Skeletal muscle tissue (tissue), 4 donors: ENCODE results near the gene BLMH. TPM values are rescaled to one million over a fixed set of nuclear protein-coding genes. Genes with fewer than 3 reads are reported as not detected.

Experiments used
- H3K27ac ChIP-seq: one replicate; pipeline ENCODE4 v1.7.0; 2013; ENCODE audit warnings: mild to moderate bottlenecking, low read depth, low read length, inconsistent platforms
- H3K27me3 ChIP-seq, 3 donors: one replicate each; pipeline ENCODE4 v1.7.0; 2013; ENCODE audit warnings: low read length in 3 of 3; ENCODE audit not compliant: control insufficient read depth in 3 of 3, insufficient read depth in 3 of 3
- H3K36me3 ChIP-seq, 3 donors: one replicate each; pipeline ENCODE4 v1.7.0; 2013; ENCODE audit warnings: low read length in 3 of 3; ENCODE audit not compliant: control insufficient read depth in 3 of 3, insufficient read depth in 3 of 3
- H3K4me1 ChIP-seq, 3 donors: one replicate each; pipeline ENCODE4 v1.7.0; 2013; ENCODE audit warnings: low read length in 3 of 3, mild to moderate bottlenecking in 3 of 3; ENCODE audit not compliant: control insufficient read depth in 3 of 3, insufficient read depth in 3 of 3
- H3K4me3 ChIP-seq, 3 donors: one replicate each; pipeline ENCODE4 v1.7.0; 2013; ENCODE audit warnings: low read length in 3 of 3
- H3K9ac ChIP-seq, 3 donors: one replicate each; pipeline ENCODE4 v1.7.0; 2013; ENCODE audit warnings: low read length in 3 of 3, mild to moderate bottlenecking in 3 of 3, moderate library complexity in 2 of 3, low read depth in 1 of 3
- H3K9me3 ChIP-seq, 3 donors: one replicate each; pipeline ENCODE4 v1.7.0; 2013; ENCODE audit warnings: low read length in 3 of 3; ENCODE audit not compliant: control insufficient read depth in 3 of 3
- total RNA-seq: library from RNA; depleted of rRNA; stranded (reverse); fragments of >200 nt; gene quantifications from one replicate; pipeline ENCODE4 v1.2.3, GENCODE V29; 2014
- donor health status: Osteomylitis.

The BLMH gene
- total RNA-seq, 1 donor from 2014 or later = 37.1 TPM

- H3K27ac ChIP-seq = no peak overlapping the region
- no peaks in the 10 kb centered on the region for H3K4me1 ChIP-seq
- H3K27me3 ChIP-seq = peaks cover 0 to 6% (median 5%) of the 10 kb centered on the region in 3 donors
- no peaks in the 10 kb centered on the region for H3K36me3 ChIP-seq
- H3K4me3 ChIP-seq = no peak overlapping the region
- H3K9ac ChIP-seq = no peak overlapping the region
- no peaks in the 10 kb centered on the region for H3K9me3 ChIP-seq
These were observed 35.1 kb upstream of the BLMH start for GRCh38 chr17:30326809-30327208.

- peaks cover 0 to 6% (median 0%) of the 10 kb centered on the region in 3 donors for H3K27me3 ChIP-seq
- no peak overlapping the region for H3K4me3 ChIP-seq
- no peak overlapping the region for H3K9ac ChIP-seq
- H3K9me3 ChIP-seq = no peaks in the 10 kb centered on the region
- H3K4me1 ChIP-seq = no peaks in the 10 kb centered on the region
- no peaks in the 10 kb centered on the region for H3K36me3 ChIP-seq
- no peak overlapping the region for H3K27ac ChIP-seq
These were observed 33.0 kb upstream of the BLMH start for GRCh38 chr17:30324723-30325122.

- no peak overlapping the region for H3K27ac ChIP-seq
- H3K9me3 ChIP-seq = no peaks in the 10 kb centered on the region
- H3K36me3 ChIP-seq = no peaks in the 10 kb centered on the region
- peaks cover 0 to under 1% (median 0%) of the 10 kb centered on the region in 3 donors for H3K27me3 ChIP-seq
- H3K4me3 ChIP-seq = no peak overlapping the region
- no peaks in the 10 kb centered on the region for H3K4me1 ChIP-seq
- no peak overlapping the region for H3K9ac ChIP-seq
These were observed 32.2 kb upstream of the BLMH start for GRCh38 chr17:30323895-30324319.

GRCh38 chr17:30323262-30323894 is 31.6 kb upstream of the BLMH start:
- no peak overlapping the region for H3K27ac ChIP-seq
- no peaks in the 10 kb centered on the region for H3K36me3 ChIP-seq
- no peaks in the 10 kb centered on the region for H3K9me3 ChIP-seq
- H3K27me3 ChIP-seq = no peaks in the 10 kb centered on the region
- H3K9ac ChIP-seq = no peak overlapping the region
- no peak overlapping the region for H3K4me3 ChIP-seq
- H3K4me1 ChIP-seq = no peaks in the 10 kb centered on the region

GRCh38 chr17:30321314-30321713 is 29.6 kb upstream of the BLMH start:
- H3K27me3 ChIP-seq = no peaks in the 10 kb centered on the region
- no peaks in the 10 kb centered on the region for H3K4me1 ChIP-seq
- no peak overlapping the region for H3K9ac ChIP-seq
- no peak overlapping the region for H3K4me3 ChIP-seq
- H3K9me3 ChIP-seq = no peaks in the 10 kb centered on the region
- H3K27ac ChIP-seq = no peak overlapping the region
- H3K36me3 ChIP-seq = no peaks in the 10 kb centered on the region

GRCh38 chr17:30318155-30318554 is 26.4 kb upstream of the BLMH start:
- Histone ChIP-seq H3K9ac (no peak overlapping the region), H3K36me3 (no peaks in the 10 kb centered on the region), H3K4me3 (no peak overlapping the region), H3K27ac (no peak overlapping the region), H3K9me3 (no peaks in the 10 kb centered on the region), H3K4me1 (no peaks in the 10 kb centered on the region), H3K27me3 (peaks cover 0 to 2% (median 0%) of the 10 kb centered on the region in 3 donors)

- Histone ChIP-seq H3K27ac (no peak overlapping the region), H3K27me3 (peaks cover 0 to 2% (median 0%) of the 10 kb centered on the region in 3 donors), H3K4me1 (no peaks in the 10 kb centered on the region), H3K36me3 (no peaks in the 10 kb centered on the region), H3K9ac (no peak overlapping the region), H3K9me3 (no peaks in the 10 kb centered on the region), H3K4me3 (no peak overlapping the region)
These were observed 25.0 kb upstream of the BLMH start for GRCh38 chr17:30316736-30317135.

- no peak overlapping the region for H3K9ac ChIP-seq
- H3K27ac ChIP-seq = no peak overlapping the region
- no peaks in the 10 kb centered on the region for H3K36me3 ChIP-seq
- H3K9me3 ChIP-seq = no peaks in the 10 kb centered on the region
- no peak overlapping the region for H3K4me3 ChIP-seq
- H3K4me1 ChIP-seq = no peaks in the 10 kb centered on the region
- H3K27me3 ChIP-seq = peaks cover 0 to 2% (median 0%) of the 10 kb centered on the region in 3 donors
These were observed 23.4 kb upstream of the BLMH start for GRCh38 chr17:30315106-30315505.

- no peaks in the 10 kb centered on the region for H3K4me1 ChIP-seq
- peaks cover 0 to 2% (median 0%) of the 10 kb centered on the region in 3 donors for H3K27me3 ChIP-seq
- no peak overlapping the region for H3K27ac ChIP-seq
- no peak overlapping the region for H3K4me3 ChIP-seq
- no peaks in the 10 kb centered on the region for H3K36me3 ChIP-seq
- no peaks in the 10 kb centered on the region for H3K9me3 ChIP-seq
- H3K9ac ChIP-seq = no peak overlapping the region
These were observed 22.7 kb upstream of the BLMH start for GRCh38 chr17:30314474-30314873.

- H3K4me3 ChIP-seq = no peak overlapping the region
- no peaks in the 10 kb centered on the region for H3K9me3 ChIP-seq
- no peak overlapping the region for H3K9ac ChIP-seq
- H3K4me1 ChIP-seq = no peaks in the 10 kb centered on the region
- H3K27me3 ChIP-seq = peaks cover 0 to 2% (median 0%) of the 10 kb centered on the region in 3 donors
- no peak overlapping the region for H3K27ac ChIP-seq
- H3K36me3 ChIP-seq = no peaks in the 10 kb centered on the region
These were observed 20.5 kb upstream of the BLMH start for GRCh38 chr17:30312226-30312625.
